ENCODE results near the gene MAN1A1.

- TF ChIP-seq CTCF (IDR thresholded peaks at IDR 0.05) = no peak
- no peak for TF ChIP-seq POLR2A (IDR thresholded peaks at IDR 0.05)
These were observed 40.8 kb upstream of the MAN1A1 start for GRCh38 chr6:119390247-119390793.

All from uterus (tissue), 2 donors.